HepG2 (cell line): ENCODE data around the gene CATSPERD.

ENCODE experiments used
- ETV6 ChIP-seq: sonication (generic); formaldehyde crosslinking; conservative IDR thresholded peaks from 2 replicates; pipeline ENCODE4 v1.4.0; 2020; ENCODE audit warnings: missing genetic modification reagents
- KAT8 ChIP-seq: IDR thresholded peaks from 2 replicates; pipeline ENCODE4 v1.6.1; 2016; ENCODE audit warnings: missing genetic modification reagents, missing compliant biosample characterization
- MAF1 ChIP-seq: sonication (generic); formaldehyde crosslinking; IDR thresholded peaks from 2 replicates; pipeline ENCODE4 v1.5.0; 2020; ENCODE audit warnings: missing genetic modification reagents, borderline replicate concordance
- MAFF ChIP-seq: IDR thresholded peaks from 2 replicates; pipeline ENCODE4 v1.6.1; 2011; ENCODE audit warnings: low read depth, low read length, improper control_type of control experiment
- TAF1 ChIP-seq: sonication (generic); formaldehyde crosslinking; IDR thresholded peaks from 2 replicates; pipeline ENCODE4 v1.4.0; 2020; ENCODE audit warnings: missing genetic modification reagents
- TBX2 ChIP-seq: sonication (generic); formaldehyde crosslinking; IDR thresholded peaks from 2 replicates; pipeline ENCODE4 v1.5.0; 2020; ENCODE audit warnings: missing genetic modification reagents, mild to moderate bottlenecking, borderline replicate concordance
- TERF1 ChIP-seq: sonication (generic); formaldehyde crosslinking; IDR thresholded peaks from 2 replicates; pipeline ENCODE4 v1.8.0; 2022; ENCODE audit warnings: mild to moderate bottlenecking, missing genetic modification reagents, moderate library complexity
- ZNF253 ChIP-seq: sonication (generic); formaldehyde crosslinking; IDR thresholded peaks from 2 replicates; pipeline ENCODE4 v1.8.0; 2022; ENCODE audit warnings: mild to moderate bottlenecking, missing genetic modification reagents, borderline replicate concordance
- ZNF407 ChIP-seq: sonication (generic); formaldehyde crosslinking; IDR thresholded peaks from one replicate; pipeline ENCODE4 v1.5.1; 2020; ENCODE audit warnings: mild to moderate bottlenecking, missing genetic modification reagents; ENCODE audit errors: not compliant biosample characterization
- TF ChIP-seq, protein P1 (sequence below): sonication (generic); formaldehyde crosslinking; IDR thresholded peaks from 2 replicates; pipeline ENCODE4 v1.5.0; 2020; ENCODE audit warnings: mild to moderate bottlenecking, missing genetic modification reagents, moderate library complexity

DNA sequence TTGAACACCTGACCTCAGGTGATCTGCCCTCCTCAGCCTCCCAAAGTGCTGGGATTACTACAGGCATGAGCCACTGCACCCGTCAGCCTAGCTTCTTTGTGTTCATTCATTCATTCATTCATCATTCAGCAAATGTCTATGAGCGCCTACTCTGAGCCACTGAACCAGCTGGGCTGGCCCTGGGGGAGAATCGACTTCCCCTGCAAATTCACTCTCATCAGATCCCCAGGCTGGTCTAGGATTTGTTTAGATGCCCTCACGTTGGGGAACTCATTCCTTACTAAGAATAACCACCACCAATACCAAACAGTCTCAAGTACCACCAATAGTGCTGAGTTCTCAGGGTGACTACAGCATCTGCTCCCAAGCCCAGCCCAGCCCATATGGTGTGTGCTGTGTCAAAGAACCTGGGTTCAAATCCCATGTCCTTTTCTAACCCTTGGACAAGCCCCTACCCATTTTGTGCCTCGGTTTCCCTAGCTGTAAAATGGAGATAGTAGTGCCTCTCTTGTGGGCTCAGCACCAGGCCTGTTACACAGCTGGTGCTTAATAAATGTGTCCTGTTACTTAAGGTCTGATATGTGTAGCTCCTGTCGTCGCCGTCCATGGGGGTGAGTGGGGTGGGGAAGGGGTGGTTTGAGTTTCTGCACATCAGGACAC, 101.2 kb downstream of the CATSPERD start:
- TF ChIP-seq ZNF407 (CRISPR knock-in tag), result no peak
- TF ChIP-seq MAF1 (CRISPR knock-in tag), result no peak
- no peak for TF ChIP-seq TBX2 (CRISPR knock-in tag)
- TF ChIP-seq ETV6 (CRISPR knock-in tag), result no peak
- TF ChIP-seq, protein P1, sequence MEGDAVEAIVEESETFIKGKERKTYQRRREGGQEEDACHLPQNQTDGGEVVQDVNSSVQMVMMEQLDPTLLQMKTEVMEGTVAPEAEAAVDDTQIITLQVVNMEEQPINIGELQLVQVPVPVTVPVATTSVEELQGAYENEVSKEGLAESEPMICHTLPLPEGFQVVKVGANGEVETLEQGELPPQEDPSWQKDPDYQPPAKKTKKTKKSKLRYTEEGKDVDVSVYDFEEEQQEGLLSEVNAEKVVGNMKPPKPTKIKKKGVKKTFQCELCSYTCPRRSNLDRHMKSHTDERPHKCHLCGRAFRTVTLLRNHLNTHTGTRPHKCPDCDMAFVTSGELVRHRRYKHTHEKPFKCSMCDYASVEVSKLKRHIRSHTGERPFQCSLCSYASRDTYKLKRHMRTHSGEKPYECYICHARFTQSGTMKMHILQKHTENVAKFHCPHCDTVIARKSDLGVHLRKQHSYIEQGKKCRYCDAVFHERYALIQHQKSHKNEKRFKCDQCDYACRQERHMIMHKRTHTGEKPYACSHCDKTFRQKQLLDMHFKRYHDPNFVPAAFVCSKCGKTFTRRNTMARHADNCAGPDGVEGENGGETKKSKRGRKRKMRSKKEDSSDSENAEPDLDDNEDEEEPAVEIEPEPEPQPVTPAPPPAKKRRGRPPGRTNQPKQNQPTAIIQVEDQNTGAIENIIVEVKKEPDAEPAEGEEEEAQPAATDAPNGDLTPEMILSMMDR, result no peak
- no peak for TF ChIP-seq TAF1 (CRISPR knock-in tag)
- no peak for TF ChIP-seq KAT8 (CRISPR knock-in tag)
- TF ChIP-seq ZNF253 (CRISPR knock-in tag), result no peak
- no peak for TF ChIP-seq MAFF
- TF ChIP-seq TERF1, result no peak
